Activated effector memory CD4-positive, alpha-beta T cell treated with anti-CD3 and anti-CD28 coated beads, Interleukin-2, amount 50 U/mL, for 16 hours (primary cell): ENCODE measurements around the gene PCNP.
"Not testable (repeated sequence)": the region's sequence is repeated elsewhere in the genome, so short reads cannot be mapped to it uniquely, and the experiment has no call there.

Experiments used
- DNase-seq: peaks from one replicate; pipeline ENCODE4 v3.0.0-alpha.2; 2020

Gene PCNP

GRCh38 chr3:101567528-101568317 is 6.3 kb upstream of the PCNP start:
- DNase-seq, result peak; percentile 71

DNA sequence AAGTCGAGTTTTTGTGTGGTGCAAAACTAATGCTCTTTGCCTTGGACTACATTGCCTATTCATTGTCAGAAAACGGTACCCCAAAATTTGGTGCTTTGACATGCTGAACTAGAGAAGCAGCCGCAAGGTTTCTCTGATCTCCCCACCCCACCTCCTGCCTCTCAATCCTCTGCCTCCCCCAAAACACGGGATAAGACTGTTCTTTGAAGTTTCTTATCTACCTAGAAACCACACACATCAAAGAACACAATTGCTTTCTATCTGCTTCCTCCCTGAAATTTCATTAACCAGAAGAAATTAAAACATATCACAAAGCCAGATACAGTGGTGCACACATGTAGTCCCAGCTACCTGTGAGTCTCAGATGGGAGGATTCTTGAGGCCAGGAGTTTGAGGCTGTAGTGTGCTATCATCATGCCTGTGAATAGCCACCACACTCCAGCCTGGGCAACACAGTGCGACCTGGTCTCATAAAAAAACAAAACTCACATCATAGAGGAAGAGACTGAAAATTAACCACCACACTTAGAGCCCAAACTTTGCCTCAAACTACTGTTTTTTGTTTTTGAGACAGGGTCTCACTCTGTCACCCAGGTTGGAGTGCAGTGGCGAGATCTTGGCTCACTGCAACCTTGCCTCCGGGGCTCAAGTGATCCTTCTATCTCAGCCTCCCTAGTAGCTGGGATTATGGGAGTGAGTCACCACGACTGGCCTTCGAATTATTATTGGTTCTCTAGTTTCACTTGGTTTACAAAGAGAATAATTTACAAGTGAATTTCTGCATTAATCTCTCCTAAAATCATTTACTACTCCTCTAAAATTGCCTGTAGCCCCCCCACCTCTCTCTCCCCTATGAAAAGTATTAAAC is 2.7 kb upstream of the PCNP start:
- DNase-seq, result no peak

DNA sequence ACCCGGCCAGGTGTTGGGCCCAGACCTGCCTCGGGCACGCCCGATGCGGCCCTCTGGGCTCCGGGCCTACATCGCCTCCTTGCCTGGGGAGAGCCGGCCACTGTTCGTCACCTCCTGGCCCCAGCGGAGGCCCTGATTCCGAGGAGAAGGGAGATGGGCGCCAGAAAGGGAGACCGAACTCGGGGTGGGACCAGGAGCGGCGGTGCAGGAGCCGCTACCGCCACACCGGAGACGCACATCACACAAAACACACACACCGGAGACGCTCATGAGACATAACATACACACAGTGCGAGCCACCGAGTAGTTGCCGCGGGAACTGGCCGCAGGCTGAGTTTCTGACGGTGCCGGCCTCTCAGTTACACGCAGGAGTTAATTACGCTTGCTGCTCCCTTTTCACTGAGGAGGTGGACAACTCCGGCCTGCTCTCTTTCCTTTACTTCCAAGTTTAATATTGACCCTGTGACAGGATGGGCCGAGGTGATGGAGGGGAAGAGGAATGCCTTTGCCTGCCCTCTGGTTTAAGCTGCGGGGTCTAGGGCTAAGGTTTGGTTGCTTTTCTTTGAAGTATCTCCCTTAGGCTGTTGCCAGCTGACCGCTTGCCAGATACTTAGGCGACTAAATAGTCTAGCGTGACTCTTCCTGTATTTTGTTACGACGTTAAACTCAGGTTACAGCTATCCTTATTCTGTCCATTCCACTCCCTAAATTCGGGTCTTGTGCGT is 570 bp downstream of the PCNP start:
- no peak for DNase-seq

- no peak for DNase-seq
Measured at GRCh38 chr3:101577286-101577685, 3.3 kb downstream of the PCNP start.

- DNase-seq, result no peak
Measured at GRCh38 chr3:101588616-101589015, 14.6 kb downstream of the PCNP start.

- DNase-seq, result no peak
Measured at GRCh38 chr3:101591071-101591470, 17.1 kb downstream of the PCNP start.

DNA sequence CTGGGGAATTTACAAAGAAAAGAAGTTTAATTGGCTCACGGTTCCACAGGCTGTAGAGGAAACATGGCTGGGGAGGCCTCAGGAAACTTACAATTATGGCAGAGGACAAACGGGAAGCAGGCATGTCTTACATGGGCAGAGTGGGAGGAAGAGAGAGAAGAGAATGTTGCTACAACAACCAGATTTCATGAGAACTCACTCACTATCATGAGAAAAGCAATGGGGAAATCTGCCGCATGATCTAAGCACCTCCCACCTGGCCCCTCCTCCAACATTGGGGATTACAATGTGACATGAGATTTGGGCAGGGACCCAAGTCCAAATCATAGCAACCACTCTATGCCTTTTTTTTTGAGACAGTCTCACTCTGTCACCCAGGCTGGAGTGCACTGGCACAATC is 28.8 kb downstream of the PCNP start:
- DNase-seq, result no peak

DNA sequence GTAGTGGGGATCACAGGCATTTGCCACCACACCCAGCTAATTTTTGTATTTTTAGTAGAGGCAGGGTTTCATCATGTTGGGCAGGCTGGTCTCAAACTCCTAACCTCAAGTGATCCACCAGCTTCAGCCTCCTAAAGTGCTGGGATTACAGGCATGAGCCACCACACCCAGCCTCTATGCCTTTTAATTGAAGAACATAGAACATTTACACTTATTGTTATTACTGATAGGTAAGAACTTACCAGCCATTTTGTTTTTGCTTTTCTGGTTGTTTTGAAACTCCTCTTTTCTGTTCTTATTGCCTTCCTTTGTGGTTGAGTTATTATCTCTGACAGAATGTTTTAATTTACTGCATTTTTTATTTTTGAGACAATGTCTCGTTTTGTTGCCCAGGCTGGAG is 29.2 kb downstream of the PCNP start:
- no peak for DNase-seq

- DNase-seq, result not testable (repeated sequence)
Measured at GRCh38 chr3:101605398-101605797, 31.4 kb downstream of the PCNP start.

DNA sequence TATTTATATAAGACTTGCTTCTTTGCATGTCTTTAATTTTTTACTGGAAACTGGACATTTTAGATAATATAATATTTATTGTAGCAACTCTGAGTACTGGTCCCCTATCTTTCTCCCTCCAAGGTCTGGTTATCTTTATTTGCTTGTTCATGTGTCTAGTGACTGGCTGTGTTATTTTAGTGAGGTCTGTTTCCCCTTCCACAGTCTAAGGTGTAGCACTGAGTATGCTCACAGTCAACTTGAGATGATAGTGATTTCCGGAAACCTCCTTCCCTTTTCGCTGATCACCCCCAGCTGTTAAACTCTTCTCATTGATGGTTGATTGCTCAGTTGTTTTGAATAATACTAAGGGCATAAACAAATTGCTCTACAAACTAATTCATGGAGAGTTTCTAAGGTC is 37.0 kb downstream of the PCNP start:
- DNase-seq, result no peak

DNA sequence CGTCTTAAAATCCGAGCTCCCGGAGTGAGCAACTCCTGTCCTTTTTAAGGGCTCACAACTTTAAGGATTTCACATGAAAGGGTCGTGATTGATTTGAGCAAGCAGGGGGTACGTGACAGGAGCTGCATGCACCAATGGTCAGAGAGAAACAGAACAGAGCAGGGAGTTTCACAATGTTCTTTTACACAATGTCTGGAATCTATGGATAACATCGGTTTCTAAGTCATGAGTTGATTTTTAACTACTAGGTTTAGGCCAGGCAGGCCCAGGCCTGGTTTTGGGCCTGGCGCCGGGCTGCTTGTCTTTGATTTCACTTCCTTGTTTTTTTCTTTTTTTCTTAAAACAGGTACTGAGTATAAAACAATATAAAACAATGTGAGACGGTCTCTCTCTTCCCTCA is 39.0 kb downstream of the PCNP start:
- not testable (repeated sequence) for DNase-seq

DNA sequence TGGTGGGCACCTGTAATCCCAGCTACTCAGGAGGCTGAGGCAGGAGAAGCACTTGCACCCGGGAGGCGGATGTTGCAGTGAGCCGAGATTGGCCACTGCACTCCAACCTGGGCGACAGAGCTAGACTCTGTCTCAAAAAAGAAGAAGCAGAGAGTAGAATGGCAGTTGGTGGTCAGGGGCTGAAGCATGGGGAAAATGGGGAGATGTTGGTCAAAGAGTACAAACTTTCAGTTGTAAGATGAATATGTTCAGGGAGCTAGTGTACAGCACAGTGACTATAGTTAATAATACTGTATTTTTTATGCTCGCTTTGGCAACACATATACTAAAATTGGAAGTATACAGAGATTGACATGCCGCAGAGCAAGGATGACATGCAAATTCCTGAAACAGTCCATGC is 41.5 kb downstream of the PCNP start:
- DNase-seq, result no peak

DNA sequence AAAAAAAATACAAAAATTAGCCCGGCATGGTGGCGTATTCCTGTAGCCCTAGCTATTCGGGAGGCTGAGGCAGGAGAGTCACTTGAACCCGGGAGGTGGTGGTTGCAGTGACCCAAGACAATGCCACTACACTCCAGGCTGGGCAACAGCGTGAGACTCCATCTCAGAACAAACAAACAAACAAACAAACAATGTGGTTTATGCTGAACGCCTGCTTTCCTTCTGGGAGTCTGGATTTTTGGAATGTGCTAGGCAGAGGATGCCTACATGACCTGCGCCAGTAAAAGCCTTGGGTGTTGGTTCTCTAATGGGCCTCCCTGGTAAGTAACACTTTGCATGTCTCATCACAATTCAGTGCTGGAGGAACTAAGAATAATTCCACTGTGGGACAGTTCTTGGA is 43.5 kb downstream of the PCNP start:
- DNase-seq, result no peak

DNA sequence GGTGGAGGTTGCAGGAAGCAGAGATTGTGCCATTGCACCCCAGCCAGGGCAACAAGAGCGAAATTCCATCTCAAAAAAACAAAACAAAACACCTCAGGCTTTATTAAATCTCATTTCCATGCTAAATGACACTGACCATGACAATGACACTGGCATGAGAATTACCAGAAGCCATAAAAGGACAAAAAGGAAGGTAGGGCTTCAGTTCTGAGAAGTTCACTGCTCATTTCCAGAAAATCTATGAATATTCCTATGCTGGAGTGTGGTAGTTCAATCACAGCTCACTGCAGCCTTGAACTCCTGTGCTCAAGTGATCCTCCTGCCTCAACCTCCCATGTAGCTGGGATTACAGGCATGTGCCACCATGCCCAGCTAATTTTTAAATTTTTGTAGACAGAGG is 44.7 kb downstream of the PCNP start:
- DNase-seq, result no peak

GRCh38 chr3:101619734-101620133 is 45.8 kb downstream of the PCNP start:
- DNase-seq, result no peak

DNA sequence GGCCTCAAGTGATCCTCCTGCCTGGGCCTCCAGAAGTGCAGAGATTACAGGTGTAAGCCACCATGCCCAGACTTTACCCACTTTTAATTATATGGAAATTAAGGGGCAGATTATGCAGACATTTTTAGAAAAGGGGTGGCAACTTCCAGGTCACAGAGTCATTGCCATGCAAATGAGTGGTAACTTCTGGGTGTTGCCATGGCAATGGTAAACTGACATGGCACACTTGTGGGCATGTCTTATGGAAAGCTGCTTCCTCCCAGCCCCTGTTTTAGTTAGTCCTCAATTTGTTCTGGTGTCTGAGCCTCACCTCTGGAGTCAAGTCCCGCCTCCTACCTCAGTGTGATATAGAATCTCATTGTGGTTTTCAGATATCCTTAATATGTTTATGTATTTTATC is 49.7 kb downstream of the PCNP start:
- DNase-seq, result no peak

- no peak for DNase-seq
Measured at GRCh38 chr3:101624857-101625256, 50.9 kb downstream of the PCNP start.

DNA sequence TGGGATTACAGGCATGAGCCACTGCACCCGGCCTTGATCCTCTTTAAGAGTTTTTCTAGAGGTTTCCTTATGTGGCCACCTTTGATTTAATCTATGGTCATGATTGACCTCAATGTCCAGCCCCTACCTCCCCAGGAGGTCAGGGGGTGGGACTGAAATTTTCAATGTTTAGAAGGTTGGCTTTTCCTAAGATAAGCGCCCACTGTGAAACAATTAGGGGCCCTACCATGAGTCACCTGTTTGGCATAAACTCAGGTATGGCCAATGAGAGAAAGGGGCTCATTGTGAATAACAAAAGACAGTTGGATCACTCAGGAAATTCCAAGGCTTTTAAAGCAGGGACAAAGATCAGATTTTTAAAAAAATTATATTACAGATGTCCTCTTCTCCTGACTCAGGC is 51.9 kb downstream of the PCNP start:
- DNase-seq, result no peak

DNA sequence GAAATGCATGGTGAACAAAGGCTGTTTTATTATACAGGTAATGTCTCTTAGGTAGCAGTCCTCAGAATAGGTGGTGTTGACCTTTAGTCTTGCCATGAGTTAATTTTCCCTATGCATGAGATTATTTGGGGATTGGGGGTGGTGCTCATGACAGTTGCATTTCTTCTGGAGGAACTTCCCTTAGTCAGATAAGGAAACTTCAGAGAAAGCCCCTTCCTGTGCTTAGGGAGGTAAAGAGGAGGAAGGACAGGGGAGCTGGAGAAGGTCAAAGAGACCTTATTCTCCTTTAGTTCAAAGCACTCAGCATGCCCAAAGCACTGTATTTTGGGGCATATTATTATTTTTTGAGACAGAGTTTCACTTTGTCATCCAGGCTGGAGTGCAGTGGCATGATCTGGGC is 55.2 kb downstream of the PCNP start:
- DNase-seq, result no peak

GRCh38 chr3:101631098-101631796 is 57.3 kb downstream of the PCNP start:
- no peak for DNase-seq

- DNase-seq, result not testable (repeated sequence)
Measured at GRCh38 chr3:101631959-101632358, 58.0 kb downstream of the PCNP start.

- no peak for DNase-seq
Measured at GRCh38 chr3:101632586-101632985, 58.6 kb downstream of the PCNP start.

GRCh38 chr3:101633186-101633585 is 59.2 kb downstream of the PCNP start:
- no peak for DNase-seq
